HepG2 (cell line): ENCODE data around the gene CKS2. TPM values are rescaled to one million over a fixed set of nuclear protein-coding genes. Genes with fewer than 3 reads are reported as not detected.
A peak's percentile ranks its signal among the peaks of the same experiment; 100 is the strongest.

Experiments used
- ARNT ChIP-seq: fragments of 450-650 bp; IDR thresholded peaks from 2 replicates; pipeline ENCODE4 v1.6.1; 2017
- CBX2 ChIP-seq, 2 experiments: fragments of 200-600 bp in 1 of 2; sonication (generic); formaldehyde crosslinking in 1 of 2; IDR thresholded peaks; 2 replicates each; pipeline versions ENCODE4 v1.7.0 to v1.8.1; 2018 to 2022; ENCODE audit warnings: low read depth in 2 of 2, low read length in 1 of 2, mild to moderate bottlenecking in 1 of 2, missing genetic modification reagents in 1 of 2
- CHD4 ChIP-seq: fragments of 200-600 bp; sonication (generic); IDR thresholded peaks from 2 replicates; pipeline ENCODE4 v1.7.0; 2017; ENCODE audit warnings: mild to moderate bottlenecking, low read length, borderline replicate concordance
- FOXO4 ChIP-seq: sonication (generic); formaldehyde crosslinking; conservative IDR thresholded peaks from 2 replicates; pipeline ENCODE4 v1.8.1; 2023; ENCODE audit warnings: missing genetic modification reagents
- GATAD2A ChIP-seq: IDR thresholded peaks from 2 replicates; pipeline ENCODE4 v1.6.1; 2016
- HNF1A ChIP-seq, 2 experiments: sonication (generic) in 1 of 2; formaldehyde crosslinking in 1 of 2; IDR thresholded peaks; 2 replicates each; pipeline versions ENCODE4 v1.4.0 to v1.6.1; 2016 to 2020; ENCODE audit warnings: borderline replicate concordance in 1 of 2, low read depth in 1 of 2, mild to moderate bottlenecking in 1 of 2, missing genetic modification reagents in 1 of 2
- LCORL ChIP-seq, 2 experiments: fragments of 450-650 bp in 1 of 2; sonication (generic) in 1 of 2; formaldehyde crosslinking in 1 of 2; IDR thresholded peaks; 2 replicates each; pipeline versions ENCODE4 v1.5.0 to v1.6.1; 2017 to 2020; ENCODE audit warnings: antibody characterized with exemption in 1 of 2, missing genetic modification reagents in 1 of 2
- SMAD9 ChIP-seq: sonication (generic); formaldehyde crosslinking; IDR thresholded peaks from 2 replicates; pipeline ENCODE4 v1.5.1; 2020; ENCODE audit warnings: mild to moderate bottlenecking, missing genetic modification reagents
- ZFAT ChIP-seq: sonication (generic); formaldehyde crosslinking; conservative IDR thresholded peaks from 2 replicates; pipeline ENCODE4 v1.8.1; 2023; ENCODE audit warnings: missing genetic modification reagents, inconsistent platforms
- ZFY ChIP-seq: sonication (generic); formaldehyde crosslinking; IDR thresholded peaks from 2 replicates; pipeline ENCODE4 v1.4.0; 2020; ENCODE audit warnings: missing genetic modification reagents
- ZNF138 ChIP-seq: sonication (generic); formaldehyde crosslinking; IDR thresholded peaks from 2 replicates; pipeline ENCODE4 v1.5.0; 2020; ENCODE audit warnings: mild to moderate bottlenecking, low read depth, missing genetic modification reagents
- ZNF362 ChIP-seq: sonication (generic); formaldehyde crosslinking; IDR thresholded peaks from 2 replicates; pipeline ENCODE4 v1.4.0; 2020; ENCODE audit warnings: missing genetic modification reagents, mild to moderate bottlenecking, borderline replicate concordance
- ZNF580 ChIP-seq: IDR thresholded peaks from 2 replicates; pipeline ENCODE4 v1.6.1; 2016; ENCODE audit warnings: low read depth, borderline replicate concordance
- ZNF687 ChIP-seq: sonication (generic); formaldehyde crosslinking; IDR thresholded peaks from 2 replicates; pipeline ENCODE4 v1.5.1; 2020; ENCODE audit warnings: mild to moderate bottlenecking, missing genetic modification reagents, moderate library complexity
- polyA plus RNA-seq, 8 experiments: library from polyadenylated mRNA; depleted of rRNA in 3 of 8; stranded (reverse) in 7 of 8; unstranded in 1 of 8; fragments of >200 nt; fragmentation: Illumina TruSeq in 4 of 8; extraction: Trizol in 4 of 8; gene quantifications; 2 replicates each; pipeline versions ENCODE4 v1.2.1 to v1.2.3, GENCODE V29; 2011 to 2016; ENCODE audit warnings: low read depth in 4 of 8, missing spikeins in 1 of 8, mixed read lengths in 1 of 8; ENCODE audit not compliant: insufficient read depth in 1 of 8
- total RNA-seq, 5 experiments: library from RNA; depleted of rRNA; stranded (reverse); fragments of >200 nt; fragmentation: Illumina TruSeq; extraction: Trizol; gene quantifications; 2 replicates each; pipeline ENCODE4 v1.2.3, GENCODE V29; 2016; ENCODE audit warnings: low read depth in 1 of 5

The CKS2 gene
- total and polyA plus RNA-seq, 2 of the 13 experiments (the other 11 are each of a cell fraction or from before 2014, with no cell fraction given): 251 to 317 TPM

GRCh38 chr9:89357331-89358197 is 46.6 kb downstream of the CKS2 start (continued):
- TF ChIP-seq HNF1A (IDR thresholded peaks at IDR 0.05; ENCODE audit: low read depth): peak; percentile 62; the same call in 1 of the 2 replicates
- peak; percentile 41; the same call in 1 of the 2 replicates for TF ChIP-seq HNF1A (CRISPR knock-in tag; IDR thresholded peaks at IDR 0.05; ENCODE audit: borderline replicate concordance)
- TF ChIP-seq ZNF362 (CRISPR knock-in tag): no peak
- no peak for TF ChIP-seq ZFAT (CRISPR knock-in tag)
- no peak for TF ChIP-seq CBX2 (IDR thresholded peaks at IDR 0.05; ENCODE audit: low read depth, low read length)
- TF ChIP-seq CBX2 (CRISPR knock-in tag; IDR thresholded peaks at IDR 0.05; ENCODE audit: low read depth): no peak
- 0 out of 2 replicates have a peak, but pooled peaks have one; percentile 48 for TF ChIP-seq CHD4
- TF ChIP-seq ZNF687 (CRISPR knock-in tag): peak; percentile 95
- peak; percentile 95; the same call in 1 of the 2 replicates for TF ChIP-seq ZNF580 (CRISPR knock-in tag)
- TF ChIP-seq ZFY (CRISPR knock-in tag): peak; percentile 46; the same call in 1 of the 2 replicates
- no peak for TF ChIP-seq ARNT
- TF ChIP-seq GATAD2A (CRISPR knock-in tag): peak; percentile 99
- TF ChIP-seq FOXO4 (CRISPR knock-in tag): no peak
- TF ChIP-seq LCORL (IDR thresholded peaks at IDR 0.05): no peak
- no peak for TF ChIP-seq LCORL (CRISPR knock-in tag; IDR thresholded peaks at IDR 0.05)
- TF ChIP-seq SMAD9 (CRISPR knock-in tag): no peak
- TF ChIP-seq ZNF138 (CRISPR knock-in tag): no peak
